Measurements from ENCODE around the gene GRK3.
"Not testable (repeated sequence)": the region's sequence is repeated elsewhere in the genome, so short reads cannot be mapped to it uniquely, and the experiment has no call there.

Gene GRK3

GRCh38 chr22:25566898-25567235 is 2.4 kb downstream of the GRK3 start:
- Histone ChIP-seq H3K27me3 (ENCODE audit: control insufficient read depth, low read length) (peaks cover 17% of the 10 kb centered on the region), H3K36me3 (ENCODE audit: control insufficient read depth, low read length) (no peaks in the 10 kb centered on the region), H3F3A (ENCODE audit: control insufficient read depth, insufficient read depth) (0 out of 2 replicates have a peak, but pooled peaks cover 3% of the 10 kb centered on the region), H3K4me2 (ENCODE audit: low read length) (peak overlapping the region; percentile 93), H3K4me3 (ENCODE audit: low read length) (peak overlapping the region; percentile 75), H3K27ac (ENCODE audit: low read depth, low read length) (no peak overlapping the region), H3K79me2 (ENCODE audit: control insufficient read depth, low read length) (peaks cover 12% of the 10 kb centered on the region), H4K20me1 (ENCODE audit: control insufficient read depth, insufficient read depth, low read depth, low read length) (no peaks in the 10 kb centered on the region), H3K9me2 (replicated peaks; ENCODE audit: control insufficient read depth, low read length) (no peaks in the 10 kb centered on the region), H3K9me3 (ENCODE audit: control insufficient read depth, insufficient read depth, low read length) (no peaks in the 10 kb centered on the region), H3K4me1 (ENCODE audit: control insufficient read depth, low read length) (peaks cover 59% of the 10 kb centered on the region)
- TF ChIP-seq CTCF (IDR thresholded peaks at IDR 0.05; ENCODE audit: low read depth, low read length, poor library complexity, severe bottlenecking), result no peak
- no peak for TF ChIP-seq EZH2phosphoT487 (IDR thresholded peaks at IDR 0.05; ENCODE audit: borderline replicate concordance, low read length)

GRCh38 chr22:25567251-25567675 is 2.8 kb downstream of the GRK3 start:
- Histone ChIP-seq H3K9me2 (replicated peaks; ENCODE audit: control insufficient read depth, low read length) (no peaks in the 10 kb centered on the region), H3K27me3 (ENCODE audit: control insufficient read depth, low read length) (peaks cover 17% of the 10 kb centered on the region), H3K4me3 (ENCODE audit: low read length) (peak overlapping the region; percentile 75; the same call in 1 of the 2 replicates), H4K20me1 (ENCODE audit: control insufficient read depth, insufficient read depth, low read depth, low read length) (no peaks in the 10 kb centered on the region), H3F3A (ENCODE audit: control insufficient read depth, insufficient read depth) (0 out of 2 replicates have a peak, but pooled peaks cover 3% of the 10 kb centered on the region), H3K79me2 (ENCODE audit: control insufficient read depth, low read length) (peaks cover 12% of the 10 kb centered on the region), H3K27ac (ENCODE audit: low read depth, low read length) (no peak overlapping the region), H3K36me3 (ENCODE audit: control insufficient read depth, low read length) (no peaks in the 10 kb centered on the region), H3K9me3 (ENCODE audit: control insufficient read depth, insufficient read depth, low read length) (no peaks in the 10 kb centered on the region), H3K4me1 (ENCODE audit: control insufficient read depth, low read length) (peaks cover 55% of the 10 kb centered on the region), H3K4me2 (ENCODE audit: low read length) (peak overlapping the region; percentile 93)
- TF ChIP-seq CTCF (IDR thresholded peaks at IDR 0.05; ENCODE audit: low read depth, low read length, poor library complexity, severe bottlenecking) (no peak), EZH2phosphoT487 (IDR thresholded peaks at IDR 0.05; ENCODE audit: borderline replicate concordance, low read length) (no peak)

- not testable (repeated sequence) for H3K4me3 ChIP-seq (ENCODE audit: low read length); H3F3A ChIP-seq (ENCODE audit: control insufficient read depth, insufficient read depth); H3K9me3 ChIP-seq (ENCODE audit: control insufficient read depth, insufficient read depth, low read length); H4K20me1 ChIP-seq (ENCODE audit: control insufficient read depth, insufficient read depth, low read depth, low read length); H3K27ac ChIP-seq (ENCODE audit: low read depth, low read length); H3K36me3 ChIP-seq (ENCODE audit: control insufficient read depth, low read length); H3K9me2 ChIP-seq (replicated peaks; ENCODE audit: control insufficient read depth, low read length); H3K4me2 ChIP-seq (ENCODE audit: low read length)
- Histone ChIP-seq H3K27me3 (ENCODE audit: control insufficient read depth, low read length) (peaks cover 17% of the 10 kb centered on the region), H3K79me2 (ENCODE audit: control insufficient read depth, low read length) (peaks cover 15% of the 10 kb centered on the region), H3K4me1 (ENCODE audit: control insufficient read depth, low read length) (peaks cover 54% of the 10 kb centered on the region)
These were observed 3.6 kb downstream of the GRK3 start for GRCh38 chr22:25568066-25568465.

- Histone ChIP-seq H3K4me1 (ENCODE audit: control insufficient read depth, low read length) (peaks cover 41% of the 10 kb centered on the region), H3K9me2 (replicated peaks; ENCODE audit: control insufficient read depth, low read length) (no peaks in the 10 kb centered on the region), H3K4me2 (ENCODE audit: low read length) (no peak overlapping the region), H3K27ac (ENCODE audit: low read depth, low read length) (no peak overlapping the region), H3K79me2 (ENCODE audit: control insufficient read depth, low read length) (peaks cover 15% of the 10 kb centered on the region), H3K27me3 (ENCODE audit: control insufficient read depth, low read length) (peaks cover 15% of the 10 kb centered on the region), H3K4me3 (ENCODE audit: low read length) (no peak overlapping the region), H3K9me3 (ENCODE audit: control insufficient read depth, insufficient read depth, low read length) (no peaks in the 10 kb centered on the region), H3F3A (ENCODE audit: control insufficient read depth, insufficient read depth) (peaks cover 3% of the 10 kb centered on the region; the same call in 1 of the 2 replicates), H4K20me1 (ENCODE audit: control insufficient read depth, insufficient read depth, low read depth, low read length) (no peaks in the 10 kb centered on the region), H3K36me3 (ENCODE audit: control insufficient read depth, low read length) (no peaks in the 10 kb centered on the region)
- no peak for TF ChIP-seq CTCF (IDR thresholded peaks at IDR 0.05; ENCODE audit: low read depth, low read length, poor library complexity, severe bottlenecking)
- no peak for TF ChIP-seq EZH2phosphoT487 (IDR thresholded peaks at IDR 0.05; ENCODE audit: borderline replicate concordance, low read length)
These were observed 4.9 kb downstream of the GRK3 start for GRCh38 chr22:25569361-25569760.

Data from DOHH2 (cell line).